Right lobe of liver (tissue), 4 donors: ENCODE data around the gene CEACAM6.

Source experiments
- POLR2A ChIP-seq: fragments of 450-650 bp; IDR thresholded peaks from one replicate; pipeline ENCODE4 v1.6.1; 2017; ENCODE audit warnings: antibody characterized with exemption, mild to moderate bottlenecking
- TF ChIP-seq, protein P1 (sequence below), 4 donors: fragments of 200-600 bp in 3 of 4; fragments of 450-650 bp in 1 of 4; IDR thresholded peaks; one replicate each; pipeline versions ENCODE4 v1.5.1 to v1.8.0; 2016 to 2022; ENCODE audit warnings: antibody characterized with exemption in 4 of 4, mild to moderate bottlenecking in 2 of 4
- donor health status: DM: no; HTN: no; CAD: no.
- donor health status: DM: no; HTN: no; CAD: no.
- donor health status: DM: no; HTN: yes; CAD: no.

- TF ChIP-seq, protein P1, sequence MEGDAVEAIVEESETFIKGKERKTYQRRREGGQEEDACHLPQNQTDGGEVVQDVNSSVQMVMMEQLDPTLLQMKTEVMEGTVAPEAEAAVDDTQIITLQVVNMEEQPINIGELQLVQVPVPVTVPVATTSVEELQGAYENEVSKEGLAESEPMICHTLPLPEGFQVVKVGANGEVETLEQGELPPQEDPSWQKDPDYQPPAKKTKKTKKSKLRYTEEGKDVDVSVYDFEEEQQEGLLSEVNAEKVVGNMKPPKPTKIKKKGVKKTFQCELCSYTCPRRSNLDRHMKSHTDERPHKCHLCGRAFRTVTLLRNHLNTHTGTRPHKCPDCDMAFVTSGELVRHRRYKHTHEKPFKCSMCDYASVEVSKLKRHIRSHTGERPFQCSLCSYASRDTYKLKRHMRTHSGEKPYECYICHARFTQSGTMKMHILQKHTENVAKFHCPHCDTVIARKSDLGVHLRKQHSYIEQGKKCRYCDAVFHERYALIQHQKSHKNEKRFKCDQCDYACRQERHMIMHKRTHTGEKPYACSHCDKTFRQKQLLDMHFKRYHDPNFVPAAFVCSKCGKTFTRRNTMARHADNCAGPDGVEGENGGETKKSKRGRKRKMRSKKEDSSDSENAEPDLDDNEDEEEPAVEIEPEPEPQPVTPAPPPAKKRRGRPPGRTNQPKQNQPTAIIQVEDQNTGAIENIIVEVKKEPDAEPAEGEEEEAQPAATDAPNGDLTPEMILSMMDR (IDR thresholded peaks at IDR 0.05) = no peak
- no peak for TF ChIP-seq POLR2A
Measured at GRCh38 chr19:41758846-41759245, 3.5 kb downstream of the CEACAM6 start.
